MM.1S (cell line): ENCODE results near the gene EPDR1.

Experiments
- CTCF ChIP-seq: fragments of 300-600 bp; sonication (generic); IDR thresholded peaks from 2 replicates; pipeline ENCODE4 v1.5.1; 2016; ENCODE audit warnings: antibody characterized with exemption, low read length, mixed read lengths
- EZH2 ChIP-seq: fragments of 300-600 bp; sonication (generic); optimal IDR thresholded peaks from 2 replicates; pipeline ENCODE3; 2017; ENCODE audit warnings: low read depth, mild to moderate bottlenecking, antibody characterized with exemption, low read length, mixed read lengths
- EZH2phosphoT487 ChIP-seq: fragments of 300-600 bp; sonication (generic); IDR thresholded peaks from 2 replicates; pipeline ENCODE4 v1.6.1; 2018; ENCODE audit warnings: antibody characterized with exemption, low read length

DNA sequence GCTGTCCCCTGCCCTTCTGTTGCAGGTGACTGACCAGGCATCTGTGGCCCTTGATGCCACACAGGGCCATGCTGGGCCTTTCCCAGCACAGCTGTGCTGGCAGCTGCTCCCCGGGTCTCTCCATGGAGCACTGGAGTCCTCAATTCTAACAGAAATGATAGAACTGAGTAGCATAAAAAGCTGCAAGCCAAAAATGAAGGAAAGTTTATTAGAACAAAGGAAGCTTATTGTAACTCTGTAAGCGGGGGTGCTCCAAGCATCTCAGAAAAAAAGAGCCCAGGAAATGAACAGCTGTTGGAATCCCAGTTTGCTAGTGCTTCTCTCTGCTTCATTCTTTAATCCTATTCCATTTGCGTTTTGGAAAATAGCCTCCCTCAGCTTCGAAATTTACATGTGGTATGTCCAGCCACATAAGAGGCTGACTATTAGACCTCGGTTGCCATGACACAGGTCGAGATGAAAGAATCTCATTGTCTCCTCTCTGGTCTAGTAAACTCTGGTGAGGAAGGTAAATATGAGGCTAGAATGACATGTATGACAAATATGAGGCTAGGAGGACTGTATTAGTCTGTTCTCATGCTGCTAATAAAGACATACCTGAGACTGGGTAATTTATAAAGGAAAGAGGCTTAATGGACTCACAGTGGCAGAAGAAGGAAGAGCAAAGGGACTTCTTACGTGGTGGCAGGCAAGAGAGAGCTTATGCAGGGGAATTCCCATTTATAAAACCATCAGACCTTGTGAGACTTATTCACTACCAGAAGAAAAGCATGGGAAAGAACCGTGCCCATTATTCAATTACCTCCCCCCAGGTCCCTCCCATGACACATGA is 23.7 kb downstream of the EPDR1 start:
- TF ChIP-seq CTCF = no peak
- TF ChIP-seq EZH2 = no peak
- TF ChIP-seq EZH2phosphoT487 = no peak
